NCI-H187 (cell line): ENCODE results near the gene MPPED2.

Experiments
- DNase-seq, 2 experiments: peaks; one replicate each; lab custom pipeline; 2025; lab: John Stamatoyannopoulos, UW

MPPED2 gene

GRCh38 chr11:30487200-30487898 lies 98.8 kb downstream of the MPPED2 start:
- no peak for DNase-seq

GRCh38 chr11:30485756-30486155 lies 100.4 kb downstream of the MPPED2 start:
- DNase-seq: no peak

GRCh38 chr11:30485222-30485621 lies 100.9 kb downstream of the MPPED2 start:
- DNase-seq: no peak

GRCh38 chr11:30483056-30483455 lies 103.1 kb downstream of the MPPED2 start:
- no peak for DNase-seq

- no peak for DNase-seq
These were observed 104.4 kb downstream of the MPPED2 start for GRCh38 chr11:30481796-30482195.

GRCh38 chr11:30481330-30481729 lies 104.8 kb downstream of the MPPED2 start:
- DNase-seq: no peak

- no peak for DNase-seq
These were observed 106.3 kb downstream of the MPPED2 start for GRCh38 chr11:30479899-30480298.

- no peak for DNase-seq
These were observed 107.2 kb downstream of the MPPED2 start for GRCh38 chr11:30478923-30479322.

GRCh38 chr11:30477061-30477460 lies 109.1 kb downstream of the MPPED2 start:
- DNase-seq: no peak

- no peak for DNase-seq
These were observed 111.8 kb downstream of the MPPED2 start for GRCh38 chr11:30474151-30474954.

- no peak for DNase-seq
These were observed 114.9 kb downstream of the MPPED2 start for GRCh38 chr11:30471244-30471643.

GRCh38 chr11:30468881-30469280 lies 117.3 kb downstream of the MPPED2 start:
- no peak for DNase-seq

GRCh38 chr11:30467176-30467575 lies 119.0 kb downstream of the MPPED2 start:
- no peak for DNase-seq

GRCh38 chr11:30465623-30466022 lies 120.5 kb downstream of the MPPED2 start:
- no peak for DNase-seq

GRCh38 chr11:30465192-30465591 lies 121.0 kb downstream of the MPPED2 start:
- no peak for DNase-seq

- no peak for DNase-seq
These were observed 122.9 kb downstream of the MPPED2 start for GRCh38 chr11:30463266-30463665.

- DNase-seq: no peak
These were observed 123.7 kb downstream of the MPPED2 start for GRCh38 chr11:30462421-30462820.

- no peak for DNase-seq
These were observed 126.3 kb downstream of the MPPED2 start for GRCh38 chr11:30459821-30460220.

GRCh38 chr11:30459306-30459705 lies 126.8 kb downstream of the MPPED2 start:
- DNase-seq: no peak

GRCh38 chr11:30458541-30458940 lies 127.6 kb downstream of the MPPED2 start:
- no peak for DNase-seq

- no peak for DNase-seq
These were observed 129.1 kb downstream of the MPPED2 start for GRCh38 chr11:30457087-30457486.

GRCh38 chr11:30455025-30455424 lies 131.1 kb downstream of the MPPED2 start:
- DNase-seq: no peak

GRCh38 chr11:30454541-30454940 lies 131.6 kb downstream of the MPPED2 start:
- DNase-seq: no peak
